Stimulated activated memory B cell treated with anti-CD40 and anti-IgM and Interleukin-4, amounts not matched to agents 10 μg/mL and 1 μg/mL and 100 μg/mL, for 72 hours (primary cell): ENCODE results near the gene ARHGAP4.

Experiments used
- ATAC-seq: fragments of 150-1000 bp; cut with Tn5 transposase; 2 replicates; pipeline ENCODE4 v1.10.0; 2021
- H3K27ac Mint-ChIP-seq: one replicate; pipeline ENCODE4 v1.8.0; 2022; ENCODE audit warnings: mild to moderate bottlenecking, mixed read lengths
- H3K27me3 Mint-ChIP-seq: one replicate; pipeline ENCODE4 v1.8.0; 2022; ENCODE audit warnings: mixed read lengths
- H3K36me3 Mint-ChIP-seq: one replicate; pipeline ENCODE4 v1.8.0; 2022; ENCODE audit warnings: mixed read lengths
- H3K4me1 Mint-ChIP-seq: one replicate; pipeline ENCODE4 v1.8.0; 2022; ENCODE audit warnings: mixed read lengths
- H3K4me3 Mint-ChIP-seq: one replicate; pipeline ENCODE4 v1.8.0; 2022; ENCODE audit warnings: mild to moderate bottlenecking, moderate library complexity, mixed read lengths
- H3K9me3 Mint-ChIP-seq: one replicate; pipeline ENCODE4 v1.8.0; 2022; ENCODE audit warnings: mixed read lengths

The ARHGAP4 gene

DNA sequence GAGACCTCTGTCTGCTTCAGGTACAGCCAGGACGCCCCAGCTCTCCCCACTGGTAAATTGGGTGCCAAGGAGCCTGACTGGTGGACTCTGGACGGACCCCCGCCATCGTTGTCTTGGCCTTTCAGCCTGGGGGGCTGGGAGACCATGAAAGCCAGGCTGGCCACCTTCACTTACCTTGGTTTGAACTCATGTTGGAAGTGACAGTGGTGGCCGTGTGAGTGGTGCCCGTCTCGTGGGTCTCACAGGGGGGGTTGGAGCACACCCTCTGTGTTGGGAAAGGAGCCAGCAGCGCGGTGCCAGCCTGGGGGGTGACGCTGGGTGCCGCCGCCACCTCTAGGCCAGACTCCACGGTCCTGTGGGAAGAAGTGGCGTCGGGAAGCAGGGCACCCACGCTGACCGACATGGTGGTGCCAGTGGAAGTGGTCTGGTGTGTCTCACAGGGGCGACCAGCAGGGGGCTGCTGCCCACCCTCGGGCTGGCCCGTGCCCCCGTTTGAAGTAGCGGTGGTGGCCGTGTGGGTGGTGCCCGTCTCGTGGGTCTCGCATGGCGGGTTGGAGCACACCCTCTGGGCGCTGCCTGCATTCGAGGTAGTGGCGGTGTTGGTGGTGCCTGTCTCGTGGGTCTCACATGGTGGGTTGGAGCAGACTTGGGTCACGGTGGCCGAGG, 28.0 kb upstream of the ARHGAP4 start:
- Mint-ChIP-seq H3K36me3 (peaks cover 19% of the 10 kb centered on the region), H3K4me1 (no peaks in the 10 kb centered on the region), H3K27ac (peak overlapping the region; percentile 51), H3K27me3 (no peaks in the 10 kb centered on the region), H3K4me3 (no peak overlapping the region), H3K9me3 (no peaks in the 10 kb centered on the region)
- ATAC-seq: no peak

DNA sequence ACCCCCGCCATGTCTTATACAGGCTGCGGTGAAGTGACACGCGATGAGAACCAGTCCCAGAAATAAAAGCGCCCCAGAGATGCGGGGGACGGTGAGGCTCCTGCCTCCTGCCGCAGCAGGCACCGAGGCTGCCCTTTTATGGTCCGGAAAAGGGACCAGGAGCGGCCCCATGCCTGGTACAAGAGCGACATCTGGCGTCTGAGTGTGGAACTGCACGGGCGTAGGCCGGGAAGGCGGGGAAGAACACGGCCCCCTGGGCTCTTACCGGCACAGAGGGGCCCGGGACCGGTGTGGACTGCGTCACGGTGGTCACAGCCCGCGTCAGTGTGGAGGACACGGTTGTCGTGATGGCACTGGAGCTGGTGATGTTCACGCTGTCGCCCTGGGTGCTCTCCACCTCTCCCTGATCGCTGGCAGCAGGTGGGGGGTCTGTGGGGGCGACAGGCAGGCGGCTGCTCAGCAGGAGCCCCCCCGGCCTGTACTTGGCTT, 27.3 kb upstream of the ARHGAP4 start:
- H3K9me3 Mint-ChIP-seq: no peaks in the 10 kb centered on the region
- no peak overlapping the region for H3K4me3 Mint-ChIP-seq
- peak overlapping the region; percentile 51 for H3K27ac Mint-ChIP-seq
- peak; percentile 72 for ATAC-seq
- no peaks in the 10 kb centered on the region for H3K4me1 Mint-ChIP-seq
- no peaks in the 10 kb centered on the region for H3K27me3 Mint-ChIP-seq
- H3K36me3 Mint-ChIP-seq: peaks cover 19% of the 10 kb centered on the region

DNA sequence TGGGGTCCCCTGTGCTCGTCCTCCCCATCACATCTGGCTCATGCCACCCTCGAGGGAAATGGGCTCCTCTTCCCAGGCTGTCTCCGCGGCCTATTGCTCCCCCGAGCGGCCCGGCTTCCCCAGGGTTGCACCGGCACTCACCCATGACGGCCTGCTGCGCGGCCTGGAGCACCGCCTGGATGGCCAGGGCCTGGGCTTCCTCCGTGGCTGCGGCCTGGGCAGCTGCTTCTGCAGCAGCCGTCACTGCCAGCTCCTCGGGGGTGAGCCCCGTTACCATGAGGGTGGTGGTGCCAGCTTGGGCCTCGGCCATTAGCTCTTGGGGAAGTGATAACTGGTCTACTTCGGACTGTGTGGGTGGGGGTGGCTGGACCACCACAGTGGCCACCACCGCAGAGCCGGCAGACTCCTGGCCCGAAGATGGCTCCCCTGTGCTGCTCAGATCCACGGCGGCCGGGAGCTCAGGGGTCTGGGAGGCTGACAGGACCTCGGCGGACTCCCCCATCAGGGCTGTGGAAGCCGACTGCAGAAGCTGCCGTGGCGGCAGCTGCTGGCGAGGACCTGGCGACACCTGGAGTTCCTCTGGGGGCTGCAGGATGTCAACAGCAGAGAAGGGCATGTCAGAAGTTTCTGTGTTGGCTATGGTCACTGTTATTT, 26.4 kb upstream of the ARHGAP4 start:
- H3K27me3 Mint-ChIP-seq: no peaks in the 10 kb centered on the region

DNA sequence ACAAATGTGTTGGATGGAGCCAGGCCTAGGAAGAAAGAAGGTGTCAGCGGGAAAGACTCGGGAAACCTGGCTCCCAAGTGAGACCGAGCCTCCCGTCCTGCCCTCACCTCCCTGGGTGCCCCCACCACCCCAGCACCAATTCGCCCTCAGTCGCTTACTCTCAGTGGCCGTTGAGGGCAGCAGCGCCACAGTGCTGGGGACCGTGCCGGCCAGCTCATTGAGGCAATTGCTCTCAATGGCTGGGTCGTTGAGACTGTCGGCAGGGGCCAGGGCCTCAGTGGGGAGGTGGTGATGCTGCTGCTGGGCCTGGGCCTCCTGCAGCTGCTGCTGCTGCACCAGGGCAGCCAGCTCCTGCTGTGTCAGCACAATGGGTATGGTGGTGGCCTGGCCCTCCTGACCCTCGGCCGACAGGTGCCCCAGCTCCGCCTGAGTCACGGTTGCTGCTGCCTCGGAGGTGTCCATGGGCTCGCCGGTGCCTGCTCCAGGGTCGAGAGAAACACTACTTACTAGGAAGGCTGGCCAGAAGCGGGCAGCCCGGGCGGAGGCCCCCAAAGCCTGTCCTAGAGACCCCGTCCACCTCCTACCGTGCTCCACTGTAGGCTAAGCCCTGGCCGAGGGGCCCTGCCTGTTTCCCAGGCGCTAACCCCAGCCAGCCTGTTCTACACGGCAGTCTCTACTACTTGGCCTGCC, 25.8 kb upstream of the ARHGAP4 start:
- Mint-ChIP-seq H3K36me3 (peaks cover 25% of the 10 kb centered on the region), H3K27ac (no peak overlapping the region)

More for the DNA sequence above, 26.4 kb upstream of the ARHGAP4 start:
- Mint-ChIP-seq H3K9me3 (no peaks in the 10 kb centered on the region), H3K4me3 (no peak overlapping the region), H3K27ac (no peak overlapping the region), H3K4me1 (peaks cover 2% of the 10 kb centered on the region), H3K36me3 (peaks cover 22% of the 10 kb centered on the region)
- ATAC-seq: no peak

DNA sequence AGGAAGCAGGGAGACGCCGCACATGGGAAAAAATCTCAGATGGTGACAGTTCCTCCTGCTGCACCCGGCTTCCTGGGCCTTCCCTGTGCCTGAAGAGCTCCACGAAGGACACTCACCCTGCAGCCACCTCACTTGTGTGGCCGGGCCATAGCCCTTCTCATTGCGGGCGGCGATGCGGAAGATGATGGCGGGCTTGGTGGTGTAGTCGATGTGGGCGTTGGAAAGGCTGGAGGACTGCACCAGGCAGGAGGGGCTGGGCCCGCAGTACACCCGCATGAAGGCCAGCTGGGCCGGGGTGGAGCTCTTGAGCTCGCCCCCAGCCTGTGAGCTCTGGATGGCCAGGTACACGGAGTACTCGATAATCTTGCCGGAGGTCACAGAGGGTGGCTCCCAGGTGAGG, 24.1 kb upstream of the ARHGAP4 start:
- H3K4me3 Mint-ChIP-seq: no peak overlapping the region
- no peaks in the 10 kb centered on the region for H3K27me3 Mint-ChIP-seq
- ATAC-seq: no peak
- H3K9me3 Mint-ChIP-seq: no peaks in the 10 kb centered on the region
- H3K27ac Mint-ChIP-seq: no peak overlapping the region
- H3K4me1 Mint-ChIP-seq: peaks cover 7% of the 10 kb centered on the region
- peaks cover 21% of the 10 kb centered on the region for H3K36me3 Mint-ChIP-seq

More for the DNA sequence above, 25.8 kb upstream of the ARHGAP4 start:
- Mint-ChIP-seq H3K4me1 (peaks cover 7% of the 10 kb centered on the region), H3K27me3 (no peaks in the 10 kb centered on the region), H3K9me3 (no peaks in the 10 kb centered on the region), H3K4me3 (no peak overlapping the region)
- no peak for ATAC-seq

DNA sequence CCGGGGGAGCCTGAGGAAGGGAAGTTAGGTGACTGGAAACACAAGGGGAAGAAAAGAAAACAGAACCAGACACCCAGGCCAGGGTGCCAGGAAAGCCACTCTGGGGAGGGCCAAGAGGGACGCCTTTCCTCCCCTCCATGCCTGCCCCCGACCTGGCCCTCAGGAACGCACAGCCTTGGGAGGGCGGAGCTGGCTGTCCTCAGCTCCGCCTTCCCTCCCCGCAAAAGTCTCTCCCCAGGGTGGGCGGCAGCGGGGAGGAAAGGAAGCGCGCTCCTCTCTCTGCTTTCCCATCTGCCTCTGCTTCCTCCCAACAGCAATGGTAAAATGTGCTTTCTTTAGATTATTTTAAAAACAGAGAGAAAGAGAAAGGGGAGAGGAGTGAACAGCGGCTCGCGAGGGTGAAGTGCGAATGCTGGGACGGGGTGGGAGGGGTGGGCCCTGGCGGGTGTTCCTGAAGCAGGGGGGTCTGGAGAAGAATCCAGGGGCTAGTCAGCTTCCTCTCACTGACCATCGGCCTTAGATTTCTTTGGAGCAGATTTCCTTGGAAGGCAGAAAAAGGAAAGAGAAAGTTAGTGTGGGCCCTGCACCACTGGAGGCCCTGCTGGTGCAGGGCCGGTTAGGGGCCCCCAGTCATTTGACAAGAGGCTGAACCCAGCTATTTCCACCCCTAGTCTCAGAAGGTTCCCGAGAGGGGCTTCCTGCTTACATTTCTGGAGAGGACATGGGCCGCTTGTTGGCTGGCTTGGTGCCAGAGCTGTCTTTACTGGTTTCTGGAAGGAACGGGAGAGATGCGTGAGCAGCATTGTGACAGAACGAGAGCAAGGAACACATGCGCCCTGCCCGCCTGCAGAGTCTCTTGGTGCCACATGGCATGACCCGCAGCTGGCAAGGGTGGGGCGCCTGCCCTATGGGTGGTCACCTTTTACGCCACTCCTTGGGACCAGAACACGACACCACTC, 23.1 kb upstream of the ARHGAP4 start:
- no peak overlapping the region for H3K4me3 Mint-ChIP-seq
- no peak for ATAC-seq
- no peak overlapping the region for H3K27ac Mint-ChIP-seq
- no peaks in the 10 kb centered on the region for H3K27me3 Mint-ChIP-seq
- no peaks in the 10 kb centered on the region for H3K9me3 Mint-ChIP-seq
- H3K4me1 Mint-ChIP-seq: peaks cover 7% of the 10 kb centered on the region
- peaks cover 17% of the 10 kb centered on the region for H3K36me3 Mint-ChIP-seq

DNA sequence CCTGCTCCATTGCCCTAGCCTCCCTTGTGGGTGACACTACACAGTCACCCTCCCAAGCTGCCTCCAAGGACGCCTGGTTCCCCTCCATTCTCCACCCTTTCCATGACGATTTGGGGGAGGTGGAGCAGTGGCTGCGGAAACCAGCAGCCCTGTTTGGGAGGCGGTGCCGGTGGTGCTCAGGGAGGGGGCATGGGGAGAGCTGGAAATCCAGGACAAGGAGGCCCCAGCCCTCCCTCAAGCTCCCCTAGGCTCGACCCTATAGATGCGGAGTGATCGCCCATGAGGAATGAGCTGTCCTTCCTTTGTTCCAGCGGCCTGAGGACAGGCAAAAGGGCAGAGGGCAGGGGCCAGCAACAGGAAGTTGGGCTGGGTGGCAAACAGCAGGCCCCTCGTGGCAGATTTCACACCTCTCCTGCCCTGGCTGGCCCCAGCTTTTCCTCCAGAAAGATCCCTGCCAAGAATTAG, 22.0 kb upstream of the ARHGAP4 start:
- no peak for ATAC-seq
- Mint-ChIP-seq H3K27me3 (no peaks in the 10 kb centered on the region), H3K4me1 (peaks cover 7% of the 10 kb centered on the region), H3K27ac (no peak overlapping the region), H3K36me3 (peaks cover 15% of the 10 kb centered on the region), H3K4me3 (no peak overlapping the region), H3K9me3 (no peaks in the 10 kb centered on the region)

DNA sequence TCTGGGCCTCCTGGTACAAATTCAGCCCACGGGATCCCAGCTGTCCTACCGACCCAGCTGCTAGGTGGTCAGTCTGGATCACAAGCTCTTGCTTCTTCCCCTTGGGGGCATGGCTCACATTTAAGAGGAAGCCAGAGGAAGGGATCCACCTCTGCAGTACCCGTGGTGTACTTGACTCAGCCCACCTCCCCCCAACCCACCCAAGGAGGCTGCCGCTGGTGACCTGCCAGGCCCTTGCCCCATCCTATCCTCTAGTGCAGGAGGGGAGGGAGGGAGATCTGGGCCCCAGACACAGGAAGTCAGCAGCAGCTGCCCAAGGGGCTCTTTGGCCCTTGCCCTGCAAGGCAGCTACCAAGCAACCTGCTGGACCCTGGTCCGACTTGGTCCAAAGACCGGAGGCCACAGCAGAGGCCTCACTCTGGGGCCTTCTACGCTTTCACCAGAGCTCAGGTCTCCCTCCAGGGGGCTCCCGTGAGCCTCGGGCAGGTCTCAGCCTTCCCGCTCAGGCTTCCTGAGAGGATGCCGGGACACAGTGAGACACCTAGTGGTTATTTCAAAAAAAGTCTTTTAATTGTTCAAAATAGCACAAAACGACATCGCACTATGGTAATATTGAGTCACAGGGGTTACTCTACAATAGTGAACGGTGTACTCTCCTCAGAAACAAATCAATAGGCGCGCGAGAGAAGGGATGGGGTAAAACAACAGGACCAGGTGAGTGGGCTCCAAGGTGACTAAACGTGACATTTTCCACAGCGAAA, 21.1 kb upstream of the ARHGAP4 start:
- H3K9me3 Mint-ChIP-seq: no peaks in the 10 kb centered on the region
- H3K4me3 Mint-ChIP-seq: no peak overlapping the region
- H3K4me1 Mint-ChIP-seq: peaks cover 7% of the 10 kb centered on the region
- ATAC-seq: peak; percentile 87
- peaks cover 15% of the 10 kb centered on the region for H3K36me3 Mint-ChIP-seq
- no peak overlapping the region for H3K27ac Mint-ChIP-seq
- no peaks in the 10 kb centered on the region for H3K27me3 Mint-ChIP-seq

DNA sequence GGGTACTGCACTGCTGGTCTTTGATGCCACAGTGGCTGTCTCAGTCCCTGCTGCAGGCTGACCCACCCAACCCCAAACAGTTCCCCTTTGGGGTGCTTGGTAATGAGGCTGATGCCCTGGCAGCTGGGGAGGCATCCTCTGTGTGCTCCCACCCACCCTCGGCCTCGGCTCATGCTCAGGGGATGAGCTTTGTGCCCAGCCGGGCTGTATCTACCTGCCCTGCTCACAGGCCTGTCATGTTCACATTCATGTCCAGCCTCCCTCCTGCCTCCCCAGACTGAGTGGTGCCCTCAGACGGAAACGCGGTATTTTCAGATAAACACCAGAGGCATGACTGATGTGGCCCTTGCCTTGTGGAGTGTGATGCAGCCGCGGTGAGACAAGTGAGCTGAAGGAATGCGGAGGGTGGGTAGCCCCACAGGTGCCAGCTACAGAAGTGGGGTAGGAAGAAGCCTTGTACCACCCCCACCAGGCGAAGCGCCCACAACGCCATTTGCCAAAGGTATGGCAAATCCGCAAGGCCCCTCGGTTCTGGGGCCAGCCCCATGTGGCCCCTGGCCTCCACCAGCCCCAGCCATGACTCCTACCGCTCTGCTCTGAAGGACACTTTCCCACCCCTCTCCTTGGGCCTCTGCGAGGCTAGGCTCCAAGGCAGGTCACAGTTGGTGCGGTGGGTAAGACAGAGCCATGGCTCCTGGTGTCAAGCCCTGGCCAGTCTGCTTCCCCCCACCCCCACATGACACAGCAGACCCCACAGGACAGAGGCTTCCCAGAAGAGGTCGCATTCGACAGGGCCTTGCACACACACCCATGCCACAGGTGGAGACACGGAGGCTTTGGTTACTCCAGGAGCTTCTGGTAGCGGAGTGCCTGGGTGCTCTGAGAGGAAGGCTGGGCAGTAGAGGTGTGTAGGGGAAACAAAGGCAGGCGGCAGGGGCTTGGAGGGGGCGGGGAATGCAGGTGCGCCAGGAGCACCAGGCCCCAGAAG, 20.2 kb upstream of the ARHGAP4 start:
- Mint-ChIP-seq H3K9me3 (no peaks in the 10 kb centered on the region), H3K4me3 (no peak overlapping the region), H3K4me1 (peaks cover 7% of the 10 kb centered on the region), H3K27me3 (no peaks in the 10 kb centered on the region), H3K36me3 (peaks cover 10% of the 10 kb centered on the region), H3K27ac (no peak overlapping the region)
- ATAC-seq: no peak

DNA sequence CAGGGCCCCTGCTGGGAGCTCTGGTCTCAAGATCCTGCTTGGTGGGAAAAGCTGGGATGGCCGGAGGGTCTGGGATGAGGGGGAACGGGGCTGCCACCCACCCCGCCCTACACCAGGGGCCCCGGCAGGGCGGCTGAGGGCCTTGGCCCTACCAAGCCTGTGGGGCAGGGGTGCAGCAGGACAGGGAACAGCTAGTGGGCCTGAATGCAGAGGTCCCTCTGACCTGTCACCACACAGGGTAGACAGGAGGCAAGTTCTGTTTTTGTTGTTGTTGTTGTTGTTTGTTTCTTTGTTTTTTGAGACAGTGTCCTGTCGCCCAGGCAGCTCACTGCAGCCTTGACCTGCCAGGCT, 18.7 kb upstream of the ARHGAP4 start:
- Mint-ChIP-seq H3K4me3 (peak overlapping the region; percentile 96), H3K27me3 (no peaks in the 10 kb centered on the region), H3K9me3 (no peaks in the 10 kb centered on the region), H3K4me1 (peaks cover 7% of the 10 kb centered on the region), H3K27ac (peak overlapping the region; percentile 94), H3K36me3 (peaks cover 6% of the 10 kb centered on the region)
- ATAC-seq: peak; percentile 31

DNA sequence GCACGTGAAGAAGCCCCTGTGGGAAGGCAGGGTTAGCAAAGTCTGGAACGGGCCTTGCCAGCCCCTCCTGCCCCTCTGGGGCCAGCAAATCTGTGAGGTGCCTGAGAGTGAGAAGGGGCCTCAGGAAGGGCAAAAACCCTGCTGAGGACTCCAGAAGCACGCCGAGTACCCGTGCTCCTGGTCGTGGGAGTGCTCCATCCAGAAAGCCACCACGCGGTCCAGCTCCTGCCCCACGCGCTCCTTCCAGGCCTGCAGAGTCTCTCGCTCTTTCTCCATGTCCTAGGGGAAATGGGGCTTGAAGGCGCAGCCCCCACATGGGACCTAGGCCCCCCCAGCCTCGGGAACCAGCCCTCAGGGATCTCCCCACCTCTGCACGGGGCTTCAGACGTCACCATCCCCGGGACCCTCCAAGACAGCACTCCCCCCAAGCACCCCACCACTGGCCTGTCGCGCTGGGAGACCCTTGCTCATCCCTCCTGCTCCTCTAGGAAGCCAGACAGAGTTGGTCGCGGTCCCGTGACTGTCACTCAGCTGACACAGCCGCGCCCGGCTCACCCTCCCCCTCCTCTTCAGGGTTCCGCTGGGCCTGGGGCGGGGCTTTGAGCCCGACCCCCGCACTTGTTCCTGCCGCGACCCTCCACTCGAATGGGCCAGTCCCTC, 18.2 kb upstream of the ARHGAP4 start, which contains the start of gene RENBP:
RENBP (minus strand) TSS at position 504 of the 660 bp plus-strand sequence; CDS start at position 471, 33 bp downstream.
- peak within 1 kb of the TSS; percentile 94 for H3K27ac Mint-ChIP-seq
- peak; percentile 77 for ATAC-seq
- H3K4me3 Mint-ChIP-seq: peak within 1 kb of the TSS; percentile 96
- H3K36me3 Mint-ChIP-seq: peaks cover 6% of the 10 kb centered on the region
- H3K27me3 Mint-ChIP-seq: no peaks in the 10 kb centered on the region
- peaks cover 7% of the 10 kb centered on the region for H3K4me1 Mint-ChIP-seq
- no peaks in the 10 kb centered on the region for H3K9me3 Mint-ChIP-seq

DNA sequence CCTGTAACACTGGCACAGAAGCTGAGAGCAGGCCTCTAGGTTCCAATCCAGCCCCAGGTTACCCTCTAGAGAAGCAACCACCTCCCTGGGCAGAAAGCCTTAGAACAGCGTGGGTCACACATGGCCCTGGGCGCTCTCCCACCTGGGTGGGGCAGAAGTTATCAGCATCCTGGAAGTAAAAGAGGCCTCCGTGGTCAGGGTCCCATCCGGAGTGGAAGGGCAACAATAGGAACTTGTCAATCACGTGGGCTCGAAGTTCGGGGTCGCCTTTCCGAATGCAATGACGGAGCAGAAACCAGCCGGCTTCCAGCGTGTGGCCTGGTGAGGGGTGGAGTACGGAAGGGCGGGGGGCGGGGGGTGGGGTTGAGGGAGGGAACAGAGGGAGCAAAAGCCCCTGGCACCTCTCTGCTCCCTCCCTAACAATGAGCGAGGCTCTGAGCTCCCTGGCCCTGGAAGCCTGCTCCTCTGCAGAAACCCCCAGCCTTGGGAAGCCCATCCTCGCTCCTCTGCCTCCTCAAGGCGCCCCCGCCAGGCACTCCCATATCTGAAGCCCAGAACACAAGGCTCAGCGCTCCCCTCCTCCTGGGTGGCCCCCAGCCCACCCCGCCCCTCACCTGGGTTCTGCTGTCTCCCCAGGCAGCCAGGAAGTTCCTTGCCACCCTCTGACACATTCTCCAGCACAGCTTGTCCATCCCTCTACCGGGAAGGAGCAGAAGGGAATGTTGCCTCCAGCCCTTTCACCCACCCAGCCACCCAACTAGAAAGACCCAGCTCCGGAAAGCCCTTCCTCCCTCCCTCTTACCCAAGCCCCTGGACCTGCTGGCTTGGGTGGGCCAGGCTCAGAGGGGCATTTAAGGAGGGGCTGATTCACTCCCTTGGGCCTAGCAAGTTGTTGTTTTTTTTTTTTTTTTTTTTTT, 15.5 kb upstream of the ARHGAP4 start:
- no peak overlapping the region for H3K27ac Mint-ChIP-seq
- H3K36me3 Mint-ChIP-seq: no peaks in the 10 kb centered on the region
- H3K4me3 Mint-ChIP-seq: peak overlapping the region; percentile 32
- no peak for ATAC-seq
- no peaks in the 10 kb centered on the region for H3K9me3 Mint-ChIP-seq
- peaks cover 7% of the 10 kb centered on the region for H3K4me1 Mint-ChIP-seq
- no peaks in the 10 kb centered on the region for H3K27me3 Mint-ChIP-seq
